AG08396 (cell line): ENCODE measurements around the gene CHST13.

Source experiments
- DNase-seq: peaks from one replicate; pipeline ENCODE4 v3.0.0; 2012; ENCODE audit warnings: low spot score, mixed read lengths

CHST13 gene

GRCh38 chr3:126541628-126542339 lies 17.8 kb downstream of the CHST13 start:
- DNase-seq, result no peak

GRCh38 chr3:126542340-126543241 lies 18.6 kb downstream of the CHST13 start:
- DNase-seq, result no peak

- DNase-seq, result no peak
Observed at GRCh38 chr3:126543457-126544061, 19.6 kb downstream of the CHST13 start.

GRCh38 chr3:126544596-126545281 lies 20.8 kb downstream of the CHST13 start:
- no peak for DNase-seq

- no peak for DNase-seq
Observed at GRCh38 chr3:126545544-126545943, 21.6 kb downstream of the CHST13 start.

GRCh38 chr3:126546013-126546412 lies 22.1 kb downstream of the CHST13 start:
- DNase-seq, result no peak

GRCh38 chr3:126546549-126547239 lies 22.7 kb downstream of the CHST13 start:
- no peak for DNase-seq

GRCh38 chr3:126547721-126548120 lies 23.8 kb downstream of the CHST13 start:
- no peak for DNase-seq

GRCh38 chr3:126548556-126549466 lies 24.9 kb downstream of the CHST13 start:
- DNase-seq, result no peak

- no peak for DNase-seq
Observed at GRCh38 chr3:126549861-126550487, 26.0 kb downstream of the CHST13 start.

GRCh38 chr3:126550488-126551051 lies 26.6 kb downstream of the CHST13 start:
- no peak for DNase-seq

GRCh38 chr3:126551121-126551838 lies 27.3 kb downstream of the CHST13 start:
- DNase-seq, result no peak

GRCh38 chr3:126551839-126552687 lies 28.1 kb downstream of the CHST13 start:
- DNase-seq, result no peak

- no peak for DNase-seq
Observed at GRCh38 chr3:126552688-126553283, 28.8 kb downstream of the CHST13 start.

- no peak for DNase-seq
Observed at GRCh38 chr3:126553284-126554084, 29.5 kb downstream of the CHST13 start.

- DNase-seq, result no peak
Observed at GRCh38 chr3:126554560-126555525, 30.9 kb downstream of the CHST13 start.
